Stomach (tissue), 9 donors: Measurements from ENCODE around the gene AHCYL2. TPM values are rescaled to one million over a fixed set of nuclear protein-coding genes. Genes with fewer than 3 reads are reported as not detected.

Source experiments
- DNase-seq, 2 donors: peaks; one replicate each; pipeline versions ENCODE4 v3.0.0 to v3.0.0-alpha.2; 2013 to 2019
- H3K27ac ChIP-seq, 5 donors: fragments of 200-600 bp in 4 of 5; sonication (generic) in 4 of 5; one replicate each; pipeline ENCODE4 v1.5.1; 2013 to 2019; ENCODE audit warnings: mild to moderate bottlenecking in 1 of 5, moderate library complexity in 1 of 5
- H3K27me3 ChIP-seq, 3 donors: fragments of 200-600 bp; sonication (generic); one replicate each; pipeline ENCODE4 v1.5.1; 2017 to 2019; ENCODE audit warnings: mixed run types in 1 of 3
- H3K36me3 ChIP-seq, 4 donors: fragments of 200-600 bp; sonication (generic); 1 replicate in 3 of 4; 2 replicates in 1 of 4; pipeline ENCODE4 v1.5.1; 2016 to 2019
- H3K4me1 ChIP-seq, 4 donors: fragments of 200-600 bp; sonication (generic); one replicate each; pipeline ENCODE4 v1.5.1; 2016 to 2019
- H3K4me3 ChIP-seq, 4 donors: fragments of 200-600 bp; sonication (generic) in 3 of 4; one replicate each; pipeline ENCODE4 v1.5.1; 2016 to 2019; ENCODE audit warnings: mild to moderate bottlenecking in 1 of 4
- H3K9me3 ChIP-seq, 4 donors: fragments of 200-600 bp; sonication (generic); one replicate each; pipeline ENCODE4 v1.5.1; 2016 to 2019
- CTCF ChIP-seq, 7 experiments: fragments of 450-650 bp in 4 of 7; fragments of 200-600 bp in 3 of 7; sonication (generic) in 3 of 7; IDR thresholded peaks; one replicate each; pipeline ENCODE4 v1.5.1; 2016 to 2019; ENCODE audit warnings: antibody characterized with exemption in 7 of 7, control low read depth in 2 of 7, mild to moderate bottlenecking in 1 of 7
- EP300 ChIP-seq: sonication (generic); formaldehyde crosslinking; IDR thresholded peaks from one replicate; pipeline ENCODE4 v1.6.1; 2017; ENCODE audit warnings: antibody characterized with exemption
- POLR2A ChIP-seq, 4 donors: fragments of 450-650 bp; IDR thresholded peaks; one replicate each; pipeline ENCODE4 v1.6.1; 2016; ENCODE audit warnings: antibody characterized with exemption in 4 of 4, control low read depth in 2 of 4, mild to moderate bottlenecking in 1 of 4, moderate library complexity in 1 of 4
- POLR2AphosphoS5 ChIP-seq, 3 donors: sonication (generic); formaldehyde crosslinking; IDR thresholded peaks; one replicate each; pipeline ENCODE4 v1.6.1; 2016; ENCODE audit warnings: antibody characterized with exemption in 3 of 3
- WGBS, 5 donors: extraction: QIAGEN DNeasy Blood & Tissue Kit in 3 of 5; methylation state at CpG; one replicate each; pipeline versions ENCODE4 v1.1.5 to v1.1.7; 2013 to 2018; 5-methylcytosine and 5-hydroxymethylcytosine counted together
- intact Hi-C: fragments of 100-400 bp; cut with DNase I; formaldehyde crosslinking; loops from one replicate; pipeline ENCODE4 v1.15.1; 2023; ENCODE audit warnings: low total_unique reads
- polyA plus RNA-seq, 3 donors: library from polyadenylated mRNA; stranded (reverse); fragments of 200-250 nt; gene quantifications; one replicate each; pipeline ENCODE4 v1.2.3, GENCODE V29; 2013
- total RNA-seq, 5 donors: library from RNA; depleted of rRNA; stranded (reverse); fragments of >200 nt; gene quantifications; one replicate each; pipeline versions ENCODE4 v1.1.0 to v1.2.3, GENCODE V29; 2014 to 2016
- donor health status: healthy with polysubstance abuse.
- donor health status: Bipolar disorder and iron deficiency.
- donor health status: healthy.

AHCYL2 gene
- total and polyA plus RNA-seq, 8 donors, result 4.6 to 87.0 (median 61.6) TPM

- H3K4me3 ChIP-seq, result no peak overlapping the region
These were observed 18.6 kb upstream of the AHCYL2 start for GRCh38 chr7:129205987-129206785.

GRCh38 chr7:129208667-129209066 lies 16.2 kb upstream of the AHCYL2 start:
- Histone ChIP-seq H3K4me3 (no peak overlapping the region), H3K27me3 (no peaks in the 10 kb centered on the region), H3K9me3 (no peaks in the 10 kb centered on the region), H3K36me3 (peaks cover 0 to 65% (median 26%) of the 10 kb centered on the region in 4 donors), H3K27ac (no peak overlapping the region), H3K4me1 (peaks cover 0 to 6% (median 0%) of the 10 kb centered on the region in 4 donors)
- intact Hi-C loops, result loop anchor here (5.0 kb wide), 1 partner anchor 41 kb away; no protein-coding TSS in a partner anchor
- no peak for DNase-seq
- 72 to 90% (median 83%) methylated on average over 4 to 9 of the region's 9 CpGs for WGBS, 5 donors
- TF ChIP-seq POLR2AphosphoS5 (IDR thresholded peaks at IDR 0.05) (no peak), POLR2A (IDR thresholded peaks at IDR 0.05) (no peak), CTCF (IDR thresholded peaks at IDR 0.05) (no peak), EP300 (no peak)

More at GRCh38 chr7:129205987-129206785, 18.6 kb upstream of the AHCYL2 start:
- 88 to 93% (median 90%) methylated on average over 11 to 18 of the region's 18 CpGs for WGBS, 5 donors
- no peak for TF ChIP-seq EP300
- TF ChIP-seq POLR2A (IDR thresholded peaks at IDR 0.05), result no peak
- H3K27ac ChIP-seq, result no peak overlapping the region
- peaks cover 0 to 6% (median 0%) of the 10 kb centered on the region in 4 donors for H3K4me1 ChIP-seq
- H3K9me3 ChIP-seq, result no peaks in the 10 kb centered on the region
- DNase-seq, result no peak
- no peaks in the 10 kb centered on the region for H3K27me3 ChIP-seq
- H3K36me3 ChIP-seq, result peaks cover 0 to 47% (median 15%) of the 10 kb centered on the region in 4 donors
- intact Hi-C loops, result loop anchor here (5.0 kb wide), 1 partner anchor 39 kb away; no protein-coding TSS in a partner anchor

GRCh38 chr7:129209067-129209926 lies 15.5 kb upstream of the AHCYL2 start:
- WGBS, 5 donors, result 78 to 89% (median 84%) methylated on average over 11 to 15 of the region's 15 CpGs
- Histone ChIP-seq H3K27me3 (no peaks in the 10 kb centered on the region), H3K36me3 (peaks cover 0 to 65% (median 26%) of the 10 kb centered on the region in 4 donors), H3K9me3 (no peaks in the 10 kb centered on the region), H3K27ac (no peak overlapping the region), H3K4me3 (no peak overlapping the region), H3K4me1 (peaks cover 0 to 6% (median 0%) of the 10 kb centered on the region in 4 donors)
- TF ChIP-seq EP300 (no peak), POLR2AphosphoS5 (IDR thresholded peaks at IDR 0.05) (no peak), CTCF (IDR thresholded peaks at IDR 0.05) (no peak), POLR2A (IDR thresholded peaks at IDR 0.05) (no peak)
- DNase-seq, result no peak
- intact Hi-C loops, result loop anchor here (5.0 kb wide), 1 partner anchor 42 kb away; no protein-coding TSS in a partner anchor

DNA sequence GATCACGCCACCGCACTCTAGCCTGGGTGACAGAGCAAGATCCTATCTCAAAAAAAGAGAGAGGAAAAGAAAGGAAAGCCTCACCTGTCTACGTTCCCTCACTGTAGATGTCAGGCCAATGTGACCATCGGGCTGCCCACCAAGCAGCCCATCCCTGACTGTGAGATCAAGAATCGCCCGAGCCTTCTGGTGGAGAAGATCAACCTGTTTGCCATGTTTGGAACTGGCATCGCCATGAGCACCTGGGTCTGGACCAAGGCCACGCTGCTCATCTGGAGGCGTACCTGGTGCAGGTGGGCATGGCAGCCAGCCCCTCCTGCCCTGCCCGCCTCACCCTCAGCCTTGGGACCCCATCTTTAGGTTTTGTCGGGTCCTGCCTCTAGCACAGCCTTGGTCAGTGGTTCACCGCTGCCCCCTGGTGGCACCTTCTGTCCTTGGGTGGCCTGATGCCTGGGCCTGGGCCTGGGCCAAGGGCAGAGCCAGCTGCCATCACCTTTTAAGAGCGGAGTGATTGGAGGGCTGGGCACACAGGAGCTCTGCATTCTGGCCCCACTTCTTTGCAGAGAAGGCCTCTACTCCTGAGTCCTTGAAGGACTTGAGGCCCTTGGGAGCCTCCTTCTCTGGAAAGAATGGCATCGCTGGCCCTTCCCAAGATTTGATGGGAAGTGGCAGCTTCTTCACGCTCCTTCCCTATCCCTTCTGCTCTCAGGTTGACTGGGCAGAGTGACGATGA lies 14.4 kb upstream of the AHCYL2 start:
- H3K27ac ChIP-seq, result no peak overlapping the region
- DNase-seq, result peak; percentile 84 to 88
- no peaks in the 10 kb centered on the region for H3K9me3 ChIP-seq
- H3K27me3 ChIP-seq, result no peaks in the 10 kb centered on the region
- H3K4me1 ChIP-seq, result peaks cover 0 to 6% (median 0%) of the 10 kb centered on the region in 4 donors
- TF ChIP-seq CTCF (IDR thresholded peaks at IDR 0.05) (peak in 5 of 7 experiments; percentile 69 to 85 (median 84)), POLR2AphosphoS5 (IDR thresholded peaks at IDR 0.05) (peak in 1 of 3 donors; percentile 42), EP300 (no peak), POLR2A (IDR thresholded peaks at IDR 0.05) (no peak)
- peaks cover 0 to 60% (median 25%) of the 10 kb centered on the region in 4 donors for H3K36me3 ChIP-seq
- intact Hi-C loops, result loop anchor here (10.0 kb wide), 2 partner anchors 84 to 254 kb away; no protein-coding TSS in a partner anchor
- H3K4me3 ChIP-seq, result no peak overlapping the region
- WGBS, 5 donors, result 59 to 73% (median 63%) methylated on average over 13 to 16 of the region's 16 CpGs
